Measurements from ENCODE around the gene MIPEP.
"Not testable (repeated sequence)": the region's sequence is repeated elsewhere in the genome, so short reads cannot be mapped to it uniquely, and the experiment has no call there.

Gene MIPEP

GRCh38 chr13:23888658-23889614, at the start of gene MIPEP:
Gene MIPEP (minus strand): TSS chr13:23889400. CDS start chr13:23889320, 80 bp downstream.
- DNase-seq: peak; percentile 90

DNA sequence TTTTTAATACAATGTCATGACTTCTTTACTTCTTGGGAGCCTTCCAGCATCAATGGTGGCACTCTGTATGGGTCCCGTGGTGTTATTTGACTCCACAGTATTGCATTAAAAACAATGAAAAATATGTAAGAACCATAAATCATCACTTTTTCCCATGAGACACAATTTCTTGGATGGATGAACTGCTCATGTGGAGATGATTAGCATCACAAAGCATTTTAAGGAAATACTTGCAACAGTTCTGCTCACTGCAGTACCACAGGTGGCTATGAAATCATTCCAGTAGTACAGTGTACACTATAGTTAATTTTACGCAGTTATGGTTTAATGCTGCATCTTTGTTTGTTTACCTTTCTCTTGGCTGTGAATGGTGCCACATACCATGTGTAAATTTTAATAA, 45.3 kb upstream of the MIPEP start:
- DNase-seq: no peak

DNA sequence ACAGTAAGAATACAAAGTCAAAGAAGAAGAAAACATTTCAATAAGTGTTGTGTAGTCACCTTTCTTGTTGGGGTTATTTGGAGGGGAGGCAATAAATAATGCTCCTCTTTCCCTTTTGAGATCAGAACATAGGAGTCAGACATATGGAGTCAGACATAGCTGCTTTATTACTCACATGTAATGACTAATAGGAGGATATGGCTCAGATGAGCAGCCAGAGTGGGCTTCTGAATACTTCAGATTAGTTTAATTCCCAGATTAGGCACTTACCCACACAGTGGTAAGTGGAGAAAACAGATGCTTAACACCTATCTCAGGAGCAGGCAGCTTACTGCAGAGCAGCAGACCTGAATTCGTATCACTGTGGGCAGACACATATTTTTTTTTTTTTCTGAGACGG, 39.8 kb upstream of the MIPEP start:
- no peak for DNase-seq

DNA sequence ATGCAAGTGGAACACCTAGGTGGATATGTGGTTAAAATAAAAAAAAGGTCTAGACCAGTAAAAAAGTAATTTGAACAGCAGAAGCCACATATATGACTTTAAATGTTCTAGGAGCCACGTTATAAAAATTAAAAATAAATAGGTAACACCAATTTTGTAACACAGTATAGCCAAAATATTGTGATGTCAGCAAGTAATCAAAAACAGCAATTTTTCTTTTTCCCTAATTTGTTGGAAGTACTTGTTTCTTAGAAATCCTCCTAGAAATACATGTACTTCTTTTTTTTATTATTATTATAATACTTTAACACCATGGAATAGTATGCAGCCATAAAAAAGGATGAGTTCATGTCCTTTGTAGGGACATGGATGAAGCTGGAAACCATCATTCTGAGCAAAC, 33.8 kb upstream of the MIPEP start:
- no peak for DNase-seq

- DNase-seq: no peak
Measured at GRCh38 chr13:23922005-23922932, 33.1 kb upstream of the MIPEP start.

DNA sequence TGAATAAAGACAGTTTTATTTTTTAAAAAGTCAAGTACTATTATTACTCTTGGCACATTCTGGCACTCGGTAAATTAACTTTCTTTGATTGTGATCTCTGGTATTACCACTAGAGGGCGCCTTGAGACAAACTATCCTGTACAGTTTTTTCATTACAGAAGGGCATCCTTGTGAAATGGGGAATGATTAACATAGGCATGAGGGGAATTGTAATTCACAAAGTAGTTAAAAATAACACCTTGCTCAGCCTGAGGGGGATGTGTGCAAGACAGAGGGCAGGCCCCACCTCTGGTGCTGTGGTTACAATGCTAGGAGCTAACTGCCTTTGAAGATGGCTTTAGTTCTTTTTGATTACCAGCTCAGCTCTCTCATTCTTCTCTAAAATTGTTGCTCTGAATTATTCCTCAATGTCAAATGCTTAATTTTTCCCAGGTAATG, 32.3 kb upstream of the MIPEP start:
- DNase-seq: peak in 1 of 2 donors; percentile 10

- no peak for DNase-seq
Measured at GRCh38 chr13:23919006-23919405, 29.8 kb upstream of the MIPEP start.

DNA sequence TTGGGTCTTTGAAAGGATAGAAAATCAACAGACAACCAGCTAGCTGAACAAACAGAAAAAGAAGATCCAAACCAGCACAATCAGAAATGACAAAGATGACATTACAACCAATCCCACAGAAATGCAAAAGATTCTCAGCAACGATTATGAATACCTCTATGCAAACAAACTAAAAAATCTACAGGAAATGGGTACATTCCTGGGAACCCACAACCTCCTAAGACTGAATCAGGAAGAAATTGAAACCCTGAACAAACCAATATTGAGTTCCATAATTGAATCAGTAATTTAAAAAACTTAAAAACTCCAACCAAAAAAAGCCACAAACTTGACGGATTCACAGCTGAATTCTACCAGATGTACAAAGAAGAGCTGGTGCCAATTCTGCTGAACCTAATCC, 29.0 kb upstream of the MIPEP start:
- no peak for DNase-seq

GRCh38 chr13:23915308-23915707, 26.1 kb upstream of the MIPEP start:
- no peak for DNase-seq

GRCh38 chr13:23912469-23912868, 23.3 kb upstream of the MIPEP start:
- no peak for DNase-seq

GRCh38 chr13:23909606-23910005, 20.4 kb upstream of the MIPEP start:
- DNase-seq: no peak

DNA sequence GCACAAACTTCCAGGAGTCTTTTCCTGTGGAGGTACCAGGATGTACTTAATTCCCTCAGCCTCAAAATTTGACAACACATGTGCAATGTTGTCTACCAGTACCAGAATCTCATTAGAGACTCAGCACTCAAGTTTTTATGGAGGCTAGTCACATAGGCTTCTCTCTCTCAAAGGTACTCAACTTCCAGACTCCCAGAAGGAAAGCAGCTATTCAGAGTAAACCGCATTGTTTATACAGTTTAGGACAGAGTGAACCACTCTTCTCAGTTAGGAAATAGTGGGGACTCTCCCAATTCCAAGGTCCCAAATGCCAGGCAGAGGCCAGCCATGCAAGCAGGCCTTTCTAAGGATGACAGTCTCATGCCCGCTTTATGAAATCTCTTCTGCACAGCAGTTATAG, 16.6 kb upstream of the MIPEP start:
- DNase-seq: no peak

DNA sequence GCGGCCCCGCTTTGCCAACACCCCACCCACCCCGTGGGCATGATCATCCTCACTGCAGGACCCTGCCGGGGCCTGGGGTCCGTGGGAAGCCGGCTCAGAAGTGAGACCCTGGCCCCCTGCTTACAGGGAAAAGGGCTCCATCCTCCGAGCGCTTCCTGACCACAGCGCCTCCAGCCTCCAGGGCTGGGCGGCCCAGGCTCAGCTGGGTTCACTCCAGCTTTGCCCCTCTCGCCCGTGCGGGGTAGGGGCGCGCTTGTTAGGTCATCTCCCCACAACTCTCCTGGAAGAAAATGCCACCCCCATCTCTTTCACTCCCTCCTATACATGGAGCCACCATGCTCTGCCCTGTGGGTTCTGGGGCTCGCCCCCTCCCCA, 14.7 kb upstream of the MIPEP start:
- no peak for DNase-seq

DNA sequence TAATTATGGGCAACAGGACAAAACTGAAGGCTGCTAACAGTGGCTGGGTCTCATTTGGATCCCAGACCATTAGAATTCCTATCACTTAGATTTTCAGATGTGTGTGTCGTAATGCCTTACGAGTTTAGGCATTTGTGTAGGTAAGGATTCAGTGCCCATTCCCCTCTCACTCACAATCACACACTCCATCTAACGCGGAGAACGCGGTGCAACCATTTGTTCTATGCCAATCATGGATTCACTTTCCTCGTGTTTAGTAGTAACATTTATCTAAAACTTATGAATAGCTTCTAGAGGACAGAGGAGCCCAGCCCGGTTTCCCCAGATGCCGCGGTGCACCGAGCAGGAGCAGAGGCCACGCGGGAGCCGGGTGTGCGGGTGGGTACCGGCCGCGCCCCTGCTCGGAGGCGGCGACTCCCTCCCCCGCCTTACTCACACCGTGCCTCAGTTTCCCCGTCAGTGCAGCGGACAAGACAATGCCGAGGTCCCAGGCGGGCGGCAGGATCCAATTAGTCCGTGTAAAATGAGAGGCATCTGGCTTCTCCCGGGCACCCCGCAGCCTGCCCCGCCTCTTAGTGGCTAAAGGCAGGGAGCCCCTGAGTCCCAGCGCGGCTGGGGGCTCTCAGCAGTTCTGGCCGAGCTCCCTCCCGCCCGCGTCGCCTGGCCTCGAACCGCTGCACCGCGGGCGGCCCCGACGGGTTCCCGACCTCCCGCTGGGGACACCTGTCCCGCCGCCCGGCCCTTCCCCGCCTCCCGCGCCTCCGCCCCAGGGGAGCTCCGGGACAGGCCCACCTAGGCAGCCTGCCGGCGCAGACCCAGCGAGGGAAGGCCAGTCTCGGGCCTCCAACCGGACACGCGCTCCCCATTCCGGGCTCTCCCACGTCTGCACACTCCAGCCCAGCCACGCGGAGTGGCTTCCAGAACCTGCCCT, 14.0 kb upstream of the MIPEP start:
- no peak for DNase-seq

DNA sequence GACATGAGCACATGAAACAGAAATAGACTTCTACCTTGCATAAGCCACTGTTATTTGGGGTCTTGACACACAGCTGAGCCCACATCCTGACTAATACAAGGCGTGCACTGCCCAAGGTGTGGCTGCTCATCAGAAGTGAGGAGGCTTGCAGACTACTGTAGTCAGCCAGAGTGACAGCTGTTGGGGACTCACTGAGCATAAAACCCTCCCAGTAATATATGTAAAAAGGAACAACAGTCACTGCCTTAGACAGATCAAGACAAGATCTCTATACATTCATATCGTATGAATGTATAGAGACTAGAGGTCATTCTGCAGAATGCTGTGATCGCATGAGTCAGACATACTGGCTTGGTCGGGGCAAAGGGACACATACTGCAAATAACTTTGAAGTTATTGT, 12.2 kb upstream of the MIPEP start:
- DNase-seq: no peak

DNA sequence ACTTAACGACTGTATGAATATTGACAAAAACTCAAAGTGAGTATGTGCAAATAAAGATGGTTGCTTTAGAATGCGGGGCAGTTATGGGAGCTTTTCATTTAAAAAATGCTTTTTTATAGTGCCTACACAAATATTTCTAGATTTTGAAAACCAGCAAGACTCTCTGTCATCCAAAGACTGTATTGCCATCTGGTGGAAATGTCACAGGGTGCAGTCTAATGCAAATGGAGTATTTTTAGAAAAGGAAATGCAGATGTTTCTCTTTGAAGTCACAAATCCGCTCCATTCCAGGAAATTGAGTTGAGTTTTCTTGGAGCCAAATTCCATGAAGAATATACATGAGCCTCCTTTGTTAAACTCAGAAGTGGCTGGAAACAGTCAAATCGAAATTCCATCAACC, 10.4 kb upstream of the MIPEP start:
- peak in 1 of 2 donors; percentile 38 for DNase-seq

DNA sequence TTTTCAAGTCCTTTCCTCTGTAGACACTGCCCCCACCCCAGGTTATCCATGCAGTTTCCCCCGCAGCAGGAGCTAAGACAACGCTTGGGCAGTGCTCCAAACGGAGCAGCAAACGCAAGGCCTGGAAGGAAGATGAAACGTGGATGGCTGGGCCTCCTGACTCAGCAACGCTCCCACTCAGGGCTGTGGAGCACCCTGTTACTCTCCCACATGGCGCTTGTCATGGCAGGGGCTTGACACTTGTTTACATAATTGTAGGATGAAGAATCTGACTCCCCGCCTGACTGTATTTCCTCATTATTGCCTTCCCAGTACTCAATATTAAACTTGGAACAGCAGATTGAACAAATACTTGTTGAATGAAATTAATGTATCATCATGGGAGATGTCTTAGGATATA, 8.9 kb upstream of the MIPEP start:
- no peak for DNase-seq

DNA sequence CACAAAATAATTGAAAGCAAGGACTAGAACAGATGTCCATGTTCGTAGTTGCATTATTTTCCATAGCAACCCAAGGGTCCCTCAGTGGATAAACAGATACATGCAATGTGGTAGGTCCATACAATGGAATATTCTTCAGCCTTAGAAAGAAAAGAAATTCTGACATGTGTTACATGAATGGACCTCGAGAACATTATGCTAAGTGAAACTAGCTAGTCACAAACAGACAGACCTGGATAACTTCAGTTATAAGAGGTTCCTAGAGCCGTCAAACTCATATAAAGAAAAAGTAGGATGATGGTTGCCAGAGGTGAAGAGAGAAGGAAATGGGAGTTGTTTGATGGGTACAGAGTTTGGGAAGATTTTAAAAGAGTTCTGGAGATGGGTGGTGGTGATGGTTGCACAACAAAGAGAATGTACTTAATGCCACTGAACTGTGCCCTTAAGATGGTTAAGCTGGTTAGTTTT, 8.3 kb upstream of the MIPEP start, which contains the start of gene C1QTNF9B:
C1QTNF9B (minus strand) TSS at position 51 of the 468 bp plus-strand sequence.
- not testable (repeated sequence) for DNase-seq

DNA sequence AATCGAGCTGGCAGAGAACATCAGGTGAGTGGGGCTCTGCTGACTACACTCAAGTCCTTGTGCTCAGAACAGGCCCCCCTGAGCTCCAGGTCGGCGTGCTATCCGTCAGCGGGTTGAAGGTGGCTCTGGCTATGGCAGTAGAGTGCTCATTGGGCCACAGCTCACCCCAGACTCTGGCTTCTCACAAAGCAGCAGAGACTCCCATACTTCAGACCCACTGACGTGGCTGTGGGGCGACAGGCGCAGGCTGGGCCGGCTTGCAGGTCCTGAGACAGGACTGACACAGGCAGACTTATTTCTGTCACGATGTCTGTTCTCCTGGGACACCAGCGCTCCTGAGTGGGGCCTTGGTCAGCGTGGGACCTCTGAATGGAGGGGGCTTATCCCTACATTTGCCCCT, 5.5 kb upstream of the MIPEP start:
- DNase-seq: not testable (repeated sequence)

GRCh38 chr13:23893791-23894190, 4.6 kb upstream of the MIPEP start:
- not testable (repeated sequence) for DNase-seq

DNA sequence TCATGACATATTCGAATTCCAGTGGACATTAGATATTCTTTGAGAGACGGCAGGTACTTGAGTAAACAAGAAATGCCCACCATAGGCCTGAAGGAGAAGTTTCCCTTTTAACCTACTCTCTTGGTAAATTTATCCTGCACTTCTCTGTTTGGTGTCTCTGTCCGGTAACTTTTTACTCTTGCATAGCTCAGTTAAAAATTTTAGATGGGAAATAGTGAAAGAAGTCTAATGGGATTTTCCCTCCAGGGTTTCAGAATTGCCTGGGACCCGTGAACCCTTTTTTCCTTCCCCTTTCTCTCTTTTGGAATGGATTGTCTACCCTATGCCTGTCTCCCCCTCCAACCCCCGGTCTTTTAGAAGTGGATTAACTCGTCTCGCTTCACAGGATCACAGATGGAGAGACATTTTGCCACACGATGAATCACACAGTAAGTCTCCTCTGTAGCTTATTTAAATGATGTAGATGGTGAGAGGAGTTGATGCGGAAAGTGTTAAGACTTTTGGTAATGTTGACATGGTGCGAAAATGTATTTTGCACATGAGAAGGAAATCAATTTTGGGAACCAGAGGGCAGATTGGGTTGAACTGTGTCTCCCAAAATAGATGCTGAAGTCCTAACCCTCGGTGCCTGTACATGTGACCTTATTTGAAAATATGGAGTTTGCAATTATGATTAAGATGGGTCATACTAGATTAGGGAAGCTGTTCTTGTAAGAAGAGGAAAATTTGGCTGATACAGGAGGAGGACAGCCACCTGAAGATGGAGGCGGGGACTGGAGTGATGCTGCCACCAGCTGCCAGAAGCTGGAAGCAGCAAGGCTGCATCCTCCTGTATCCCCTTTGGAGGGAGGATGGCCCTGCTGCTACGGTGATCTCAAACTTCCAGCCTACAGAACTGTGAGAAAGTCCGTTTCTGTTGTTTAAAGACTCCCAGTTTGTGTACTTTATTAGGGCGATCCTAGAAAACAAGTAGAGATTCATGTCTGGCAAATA, 711 bp upstream of the MIPEP start:
- no peak for DNase-seq

Measured in stimulated activated CD4-positive, alpha-beta T cell treated with anti-CD3 and anti-CD28 coated beads, Interleukin-2, amount 100 ng/mL, for 48 hours (primary cell).